Neural crest cell (in vitro differentiated cells): ENCODE data around the gene ZBTB12. TPM values are rescaled to one million over a fixed set of nuclear protein-coding genes. Genes with fewer than 3 reads are reported as not detected.

Experiments
- DNase-seq: peaks from one replicate; pipeline ENCODE4 v3.0.0; 2021; ENCODE audit warnings: low read depth, mixed read lengths, low spot score
- H3K27ac Mint-ChIP-seq: one replicate; pipeline ENCODE4 v1.8.0; 2021; ENCODE audit warnings: mild to moderate bottlenecking, mixed read lengths; ENCODE audit not compliant: unreplicated experiment
- H3K27me3 Mint-ChIP-seq: 2 replicates; pipeline ENCODE4 v1.8.0; 2021; ENCODE audit warnings: low read depth, mild to moderate bottlenecking, mixed read lengths
- H3K36me3 Mint-ChIP-seq: 2 replicates; pipeline ENCODE4 v1.8.0; 2021; ENCODE audit warnings: low read depth, mild to moderate bottlenecking, mixed read lengths
- H3K4me1 Mint-ChIP-seq: 2 replicates; pipeline ENCODE4 v1.8.0; 2021; ENCODE audit warnings: mixed read lengths
- H3K4me3 Mint-ChIP-seq: one replicate; pipeline ENCODE4 v1.8.0; 2021; ENCODE audit warnings: mild to moderate bottlenecking, mixed read lengths
- H3K9me3 Mint-ChIP-seq: 2 replicates; pipeline ENCODE4 v1.8.0; 2021; ENCODE audit warnings: mixed read lengths
- total RNA-seq: library from RNA; stranded (reverse); gene quantifications from 2 replicates; pipeline ENCODE4 v1.2.1, GENCODE V29; 2021
- TF ChIP-seq, protein P1 (sequence below): fragments of 200-600 bp; sonication (generic); conservative IDR thresholded peaks from 2 replicates; pipeline ENCODE4 v1.5.0; 2021; ENCODE audit warnings: antibody characterized with exemption, mild to moderate bottlenecking

ZBTB12 gene
- total RNA-seq, 1 donor from 2014 or later, result 60.8 TPM

DNA sequence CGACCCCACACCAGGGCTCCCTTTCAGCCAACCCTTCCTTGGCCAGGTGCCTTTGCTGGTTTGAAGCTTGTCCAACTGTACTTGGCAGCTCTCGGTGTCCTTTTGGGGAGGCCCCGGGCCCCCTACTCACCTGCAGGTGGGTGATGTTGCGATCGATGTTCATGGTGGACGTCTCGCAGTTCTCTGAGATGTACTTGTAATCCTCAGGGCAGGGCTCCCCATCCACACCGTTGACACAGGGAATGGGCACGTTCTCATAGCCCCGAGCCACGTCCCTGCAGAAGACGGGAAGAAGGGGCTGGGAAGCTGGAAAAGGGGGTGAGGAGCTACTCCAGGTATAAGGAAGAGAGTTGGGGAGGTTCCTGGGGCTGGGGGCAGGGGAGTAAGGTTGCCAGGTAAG, 18.2 kb downstream of the ZBTB12 start:
- TF ChIP-seq, protein P1, sequence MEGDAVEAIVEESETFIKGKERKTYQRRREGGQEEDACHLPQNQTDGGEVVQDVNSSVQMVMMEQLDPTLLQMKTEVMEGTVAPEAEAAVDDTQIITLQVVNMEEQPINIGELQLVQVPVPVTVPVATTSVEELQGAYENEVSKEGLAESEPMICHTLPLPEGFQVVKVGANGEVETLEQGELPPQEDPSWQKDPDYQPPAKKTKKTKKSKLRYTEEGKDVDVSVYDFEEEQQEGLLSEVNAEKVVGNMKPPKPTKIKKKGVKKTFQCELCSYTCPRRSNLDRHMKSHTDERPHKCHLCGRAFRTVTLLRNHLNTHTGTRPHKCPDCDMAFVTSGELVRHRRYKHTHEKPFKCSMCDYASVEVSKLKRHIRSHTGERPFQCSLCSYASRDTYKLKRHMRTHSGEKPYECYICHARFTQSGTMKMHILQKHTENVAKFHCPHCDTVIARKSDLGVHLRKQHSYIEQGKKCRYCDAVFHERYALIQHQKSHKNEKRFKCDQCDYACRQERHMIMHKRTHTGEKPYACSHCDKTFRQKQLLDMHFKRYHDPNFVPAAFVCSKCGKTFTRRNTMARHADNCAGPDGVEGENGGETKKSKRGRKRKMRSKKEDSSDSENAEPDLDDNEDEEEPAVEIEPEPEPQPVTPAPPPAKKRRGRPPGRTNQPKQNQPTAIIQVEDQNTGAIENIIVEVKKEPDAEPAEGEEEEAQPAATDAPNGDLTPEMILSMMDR, result no peak
- no peaks in the 10 kb centered on the region for H3K9me3 Mint-ChIP-seq
- no peak overlapping the region for H3K27ac Mint-ChIP-seq
- H3K36me3 Mint-ChIP-seq, result peaks cover 16% of the 10 kb centered on the region
- DNase-seq, result no peak
- H3K4me1 Mint-ChIP-seq, result peaks cover 6% of the 10 kb centered on the region
- no peaks in the 10 kb centered on the region for H3K27me3 Mint-ChIP-seq
- H3K4me3 Mint-ChIP-seq, result no peak overlapping the region

DNA sequence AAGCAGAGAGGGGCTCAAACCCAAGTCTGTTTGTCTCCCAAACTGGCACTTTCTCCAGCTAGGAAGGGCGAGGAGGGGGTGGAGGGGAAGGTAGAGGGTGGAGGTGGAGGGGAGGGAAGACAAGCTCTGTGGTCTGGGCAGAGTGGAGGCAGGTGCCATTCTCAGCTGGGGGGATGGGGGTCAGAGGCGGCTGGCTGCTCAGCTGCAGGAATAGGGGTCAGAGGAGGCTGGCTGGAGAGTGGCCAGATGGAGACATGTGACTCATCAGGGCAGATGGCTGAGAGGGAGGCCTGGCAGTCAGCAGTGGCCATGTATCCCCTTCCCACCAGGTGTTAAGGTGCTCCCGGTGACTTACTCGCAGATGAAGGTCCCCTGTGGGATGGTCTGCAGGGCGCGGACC, 19.5 kb downstream of the ZBTB12 start:
- peaks cover 16% of the 10 kb centered on the region for H3K36me3 Mint-ChIP-seq
- H3K27ac Mint-ChIP-seq, result no peak overlapping the region
- no peak overlapping the region for H3K4me3 Mint-ChIP-seq
- peaks cover 6% of the 10 kb centered on the region for H3K4me1 Mint-ChIP-seq
- no peaks in the 10 kb centered on the region for H3K9me3 Mint-ChIP-seq
- DNase-seq, result no peak
- TF ChIP-seq, protein P1, result no peak
- H3K27me3 Mint-ChIP-seq, result no peaks in the 10 kb centered on the region

DNA sequence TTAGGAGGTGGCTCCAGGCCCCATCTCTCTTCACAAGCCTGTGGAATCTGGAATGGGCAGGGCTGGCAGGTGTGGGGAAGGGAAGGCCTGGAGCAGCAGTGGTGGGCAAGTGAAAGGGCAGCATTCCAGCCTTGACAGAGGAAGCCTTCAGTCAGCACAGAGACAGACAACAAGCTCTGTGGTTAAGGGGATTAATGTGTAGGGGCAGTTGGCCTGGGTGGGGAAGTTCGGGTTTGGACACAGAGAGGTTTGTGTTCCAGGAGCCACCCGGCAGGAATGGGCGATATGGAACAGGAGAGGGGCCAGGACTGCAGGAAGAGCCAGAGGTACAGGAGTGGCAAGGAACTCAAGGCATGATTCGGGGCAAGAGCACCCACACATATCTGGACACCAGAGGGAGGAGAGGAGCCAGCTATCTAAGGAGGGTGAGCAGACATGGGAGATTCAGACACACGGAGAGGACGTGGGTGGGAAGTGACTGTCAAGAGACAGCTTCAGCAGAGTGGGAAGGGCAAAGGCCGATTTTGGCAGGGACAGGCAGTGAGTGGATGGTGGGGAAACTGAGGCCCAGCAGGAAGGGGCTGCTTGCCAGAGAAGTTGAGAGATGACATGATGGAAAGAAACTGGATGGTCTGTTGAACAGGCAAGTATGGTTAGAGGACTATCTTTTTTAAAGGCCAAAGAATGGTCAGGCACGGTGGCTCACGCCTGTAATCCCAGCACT, 20.6 kb downstream of the ZBTB12 start:
- no peaks in the 10 kb centered on the region for H3K27me3 Mint-ChIP-seq
- peaks cover 16% of the 10 kb centered on the region for H3K36me3 Mint-ChIP-seq
- TF ChIP-seq, protein P1, result no peak
- no peak overlapping the region for H3K27ac Mint-ChIP-seq
- H3K4me3 Mint-ChIP-seq, result no peak overlapping the region
- peaks cover 4% of the 10 kb centered on the region for H3K4me1 Mint-ChIP-seq
- H3K9me3 Mint-ChIP-seq, result no peaks in the 10 kb centered on the region
- no peak for DNase-seq

DNA sequence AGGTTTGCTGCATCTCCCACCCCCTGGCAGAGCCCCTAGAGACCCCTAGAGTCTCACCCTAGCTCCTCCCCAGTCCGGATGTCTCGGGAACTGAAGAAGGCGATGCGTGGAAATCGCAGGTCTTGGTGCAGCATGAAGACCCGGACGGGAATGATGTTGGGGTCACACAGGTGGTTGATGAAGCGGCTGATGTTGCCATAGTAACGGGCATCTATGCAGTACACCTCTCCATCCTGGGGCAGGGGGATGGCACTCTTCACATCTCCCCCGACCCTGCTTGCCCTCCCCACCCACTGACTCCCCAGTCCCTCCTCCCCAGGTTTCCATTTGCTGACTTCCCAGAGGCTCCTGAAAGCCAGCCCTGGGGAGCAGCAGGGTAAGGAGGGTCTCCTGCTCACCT, 21.3 kb downstream of the ZBTB12 start:
- TF ChIP-seq, protein P1, result no peak
- Mint-ChIP-seq H3K9me3 (no peaks in the 10 kb centered on the region), H3K27ac (no peak overlapping the region), H3K27me3 (no peaks in the 10 kb centered on the region), H3K4me1 (no peaks in the 10 kb centered on the region), H3K36me3 (peaks cover 11% of the 10 kb centered on the region), H3K4me3 (no peak overlapping the region)
- DNase-seq, result no peak

DNA sequence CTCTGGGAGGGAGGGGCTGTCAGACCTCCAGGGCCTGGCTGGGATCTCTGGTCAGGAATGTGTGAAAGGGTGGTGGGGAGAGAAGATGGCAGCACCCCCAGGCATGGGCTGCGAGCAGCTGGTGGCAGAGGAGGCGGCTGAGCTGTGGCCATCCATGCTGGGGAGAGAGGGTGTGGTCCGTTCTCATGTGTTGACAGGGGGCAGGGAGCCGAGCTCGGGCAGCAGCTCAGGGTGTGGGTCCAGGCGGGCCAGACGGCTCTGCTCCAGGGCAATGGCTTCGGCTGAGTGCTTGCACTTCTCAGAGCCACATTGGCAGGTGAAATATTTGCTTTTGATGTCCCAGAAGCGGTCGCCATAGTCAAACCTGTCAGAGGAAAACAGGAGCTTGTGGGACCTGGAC, 22.0 kb downstream of the ZBTB12 start:
- Mint-ChIP-seq H3K27me3 (no peaks in the 10 kb centered on the region), H3K4me1 (no peaks in the 10 kb centered on the region), H3K27ac (no peak overlapping the region), H3K9me3 (no peaks in the 10 kb centered on the region), H3K4me3 (no peak overlapping the region), H3K36me3 (peaks cover 8% of the 10 kb centered on the region)
- TF ChIP-seq, protein P1, result no peak
- no peak for DNase-seq
